Heart left ventricle (tissue), 16 donors: ENCODE measurements around the gene MIF. TPM values are rescaled to one million over a fixed set of nuclear protein-coding genes. Genes with fewer than 3 reads are reported as not detected.

Source experiments
- ATAC-seq, 4 donors: fragments of 200-7000 bp; cut with Tn5 transposase; one replicate each; pipeline ENCODE4 v1.9.1; 2020 to 2022; ENCODE audit warnings: moderate library complexity in 4 of 4, mild to moderate bottlenecking in 3 of 4, moderate number of reproducible peaks in 1 of 4
- DNase-seq, 5 donors: peaks; one replicate each; pipeline ENCODE4 v3.0.0-alpha.2; 2020
- H3K27ac ChIP-seq, 12 donors: fragments of 200-600 bp; sonication (generic) in 4 of 12; one replicate each; pipeline versions ENCODE4 v1.5.0 to v1.8.0; 2016 to 2022; ENCODE audit warnings: mild to moderate bottlenecking in 2 of 12
- H3K27me3 ChIP-seq, 9 donors: fragments of 200-600 bp; sonication (generic) in 2 of 9; one replicate each; pipeline versions ENCODE4 v1.5.1 to v1.8.0; 2016 to 2022; ENCODE audit warnings: mild to moderate bottlenecking in 3 of 9
- H3K36me3 ChIP-seq, 9 donors: fragments of 200-600 bp; sonication (generic) in 2 of 9; one replicate each; pipeline versions ENCODE4 v1.5.0 to v1.8.0; 2018 to 2022; ENCODE audit warnings: mild to moderate bottlenecking in 2 of 9
- H3K4me1 ChIP-seq, 12 donors: fragments of 200-600 bp; sonication (generic) in 4 of 12; one replicate each; pipeline versions ENCODE4 v1.5.0 to v1.8.0; 2016 to 2022; ENCODE audit warnings: mild to moderate bottlenecking in 3 of 12
- H3K4me3 ChIP-seq, 12 donors: fragments of 200-600 bp; sonication (generic) in 4 of 12; one replicate each; pipeline versions ENCODE4 v1.5.0 to v1.8.0; 2017 to 2022; ENCODE audit warnings: mild to moderate bottlenecking in 9 of 12, moderate library complexity in 4 of 12
- H3K9me3 ChIP-seq, 12 donors: fragments of 200-600 bp; sonication (generic) in 4 of 12; one replicate each; pipeline versions ENCODE4 v1.5.0 to v1.8.0; 2016 to 2022; ENCODE audit warnings: mild to moderate bottlenecking in 1 of 12
- POLR2A ChIP-seq, 2 donors: fragments of 450-650 bp; IDR thresholded peaks; one replicate each; pipeline ENCODE4 v1.6.1; 2017; ENCODE audit warnings: antibody characterized with exemption in 2 of 2, mild to moderate bottlenecking in 2 of 2, moderate library complexity in 2 of 2
- WGBS, 4 donors: extraction: QIAGEN DNeasy Blood & Tissue Kit in 2 of 4; methylation state at CpG; one replicate each; pipeline versions ENCODE4 v1.1.5 to v1.1.7; 2013 to 2018; 5-methylcytosine and 5-hydroxymethylcytosine counted together
- intact Hi-C, 10 donors: fragments of 100-400 bp; cut with DNase I; formaldehyde crosslinking; loops; one replicate each; pipeline versions ENCODE4 v1.11.1 to v1.14.2; 2022
- polyA plus RNA-seq, 2 donors: library from polyadenylated mRNA; stranded (reverse); fragments of 200-250 nt; gene quantifications; one replicate each; pipeline ENCODE4 v1.2.3, GENCODE V29; 2013
- total RNA-seq, 9 donors: library from RNA; depleted of rRNA in 2 of 9; stranded (reverse); fragments of >200 nt in 2 of 9; fragmentation: NEBNext Ultra II Directional in 3 of 9; extraction: Animal tissue kit (Norgen Biotek cat#: 25700) in 3 of 9; gene quantifications; one replicate each; pipeline versions ENCODE4 v1.1.0 to v1.2.4, GENCODE V29; 2016 to 2023
- TF ChIP-seq, protein P1 (sequence below), 12 donors: fragments of 200-600 bp; sonication (generic) in 4 of 12; IDR thresholded peaks; one replicate each; pipeline versions ENCODE4 v1.5.0 to v1.8.0; 2018 to 2022; ENCODE audit warnings: antibody characterized with exemption in 12 of 12, mild to moderate bottlenecking in 5 of 12
- donor health status: ischemic (EF 13 %, LVEDD 7.1; RV severe dilation, severe dysfunction).
- donor health status: healthy with polysubstance abuse.
- donor health status: DM: no; HTN: yes; CAD: no.
- donor health status: DM: no; HTN: no; CAD: no.
- donor health status: ischemic (EF 25% LVEDD 6.9; RV normal size, moderate dysfunction).
- donor health status: ischemic (EF 25% LVEDD 5.7; RV mildly dilated, moderate dysfunction).
- donor health status: healthy.
- donor health status: DM: yes; HTN: yes; CAD: no.
- donor health status: ischemic (EF 35%, LVEDD 5.7; RV mildly dilated, moderate dysfunction).
- donor health status: nonischemic (EF 11% LVEDD 7.7; RV severe dilation, severe dysfunction).
- donor health status: DM: yes; HTN: yes; CAD: no.
- donor health status: PGD.
- donor health status: ischemic (EF 29% LVEDD 5.4; RV normal size, mild dysfunction).
- donor health status: nonischemic (EF 23%, LVEDD 6.1; RV moderate dilation, normal function).

MIF gene
- total and polyA plus RNA-seq, 11 donors, result 192 to 503 (median 238) TPM

- H3K27me3 ChIP-seq, result no peaks in the 10 kb centered on the region
- DNase-seq (no peak), ATAC-seq (no peak)
- H3K4me1 ChIP-seq, result peaks cover 0 to 9% (median 0%) of the 10 kb centered on the region in 12 donors
- peaks cover 0 to 61% (median 35%) of the 10 kb centered on the region in 9 donors for H3K36me3 ChIP-seq
- H3K9me3 ChIP-seq, result no peaks in the 10 kb centered on the region
- no peak overlapping the region for H3K27ac ChIP-seq
- intact Hi-C loops, result loop anchor here in 2 of 10 donors (10.0 kb wide), 2 partner anchors 66 to 86 kb away; no protein-coding TSS in a partner anchor
- 86 to 92% (median 90%) methylated on average over 4 of the region's 4 CpGs for WGBS, 4 donors
- H3K4me3 ChIP-seq, result no peak overlapping the region
- TF ChIP-seq POLR2A (IDR thresholded peaks at IDR 0.05), result no peak
- TF ChIP-seq, protein P1, sequence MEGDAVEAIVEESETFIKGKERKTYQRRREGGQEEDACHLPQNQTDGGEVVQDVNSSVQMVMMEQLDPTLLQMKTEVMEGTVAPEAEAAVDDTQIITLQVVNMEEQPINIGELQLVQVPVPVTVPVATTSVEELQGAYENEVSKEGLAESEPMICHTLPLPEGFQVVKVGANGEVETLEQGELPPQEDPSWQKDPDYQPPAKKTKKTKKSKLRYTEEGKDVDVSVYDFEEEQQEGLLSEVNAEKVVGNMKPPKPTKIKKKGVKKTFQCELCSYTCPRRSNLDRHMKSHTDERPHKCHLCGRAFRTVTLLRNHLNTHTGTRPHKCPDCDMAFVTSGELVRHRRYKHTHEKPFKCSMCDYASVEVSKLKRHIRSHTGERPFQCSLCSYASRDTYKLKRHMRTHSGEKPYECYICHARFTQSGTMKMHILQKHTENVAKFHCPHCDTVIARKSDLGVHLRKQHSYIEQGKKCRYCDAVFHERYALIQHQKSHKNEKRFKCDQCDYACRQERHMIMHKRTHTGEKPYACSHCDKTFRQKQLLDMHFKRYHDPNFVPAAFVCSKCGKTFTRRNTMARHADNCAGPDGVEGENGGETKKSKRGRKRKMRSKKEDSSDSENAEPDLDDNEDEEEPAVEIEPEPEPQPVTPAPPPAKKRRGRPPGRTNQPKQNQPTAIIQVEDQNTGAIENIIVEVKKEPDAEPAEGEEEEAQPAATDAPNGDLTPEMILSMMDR (IDR thresholded peaks at IDR 0.05), result no peak
Observed at GRCh38 chr22:23868580-23868979, 25.6 kb upstream of the MIF start.

- intact Hi-C loops, result loop anchor here in 1 of 10 donors (5.0 kb wide), 1 partner anchor 197 kb away; no protein-coding TSS in a partner anchor
- Histone ChIP-seq H3K36me3 (peaks cover 0 to 77% (median 34%) of the 10 kb centered on the region in 9 donors), H3K27ac (no peak overlapping the region), H3K4me1 (peaks cover 0 to 13% (median 0%) of the 10 kb centered on the region in 12 donors), H3K27me3 (no peaks in the 10 kb centered on the region), H3K4me3 (no peak overlapping the region), H3K9me3 (no peaks in the 10 kb centered on the region)
- ATAC-seq, result no peak
- 87 to 93% (median 91%) methylated on average over 4 of the region's 4 CpGs for WGBS, 4 donors
- no peak for DNase-seq
- TF ChIP-seq, protein P1 (IDR thresholded peaks at IDR 0.05), result no peak
- TF ChIP-seq POLR2A (IDR thresholded peaks at IDR 0.05), result no peak
Observed at GRCh38 chr22:23874871-23875270, 19.3 kb upstream of the MIF start.

GRCh38 chr22:23875801-23876200 lies 18.4 kb upstream of the MIF start:
- ATAC-seq (no peak), DNase-seq (no peak)
- TF ChIP-seq, protein P1 (IDR thresholded peaks at IDR 0.05), result no peak
- Histone ChIP-seq H3K4me1 (peaks cover 0 to 13% (median 0%) of the 10 kb centered on the region in 12 donors), H3K9me3 (no peaks in the 10 kb centered on the region), H3K27ac (no peak overlapping the region), H3K36me3 (peaks cover 0 to 71% (median 29%) of the 10 kb centered on the region in 9 donors), H3K27me3 (no peaks in the 10 kb centered on the region), H3K4me3 (no peak overlapping the region)
- intact Hi-C loops, result loop anchor here in 1 of 10 donors (5.0 kb wide), 1 partner anchor 196 kb away; no protein-coding TSS in a partner anchor
- WGBS, 4 donors, result 80 to 94% (median 89%) methylated on average over 1 to 2 of the region's 2 CpGs

GRCh38 chr22:23877566-23877965 lies 16.6 kb upstream of the MIF start:
- peak in 2 of 4 donors; percentile 5 to 10 for ATAC-seq
- intact Hi-C loops, result loop anchor here in 1 of 10 donors (5.0 kb wide), 1 partner anchor 195 kb away; no protein-coding TSS in a partner anchor
- Histone ChIP-seq H3K27ac (peak overlapping the region in 3 of 12 donors; percentile 5 to 42 (median 26)), H3K36me3 (peaks cover 0 to 70% (median 31%) of the 10 kb centered on the region in 9 donors), H3K4me3 (no peak overlapping the region), H3K4me1 (peaks cover 0 to 13% (median 0%) of the 10 kb centered on the region in 12 donors), H3K27me3 (no peaks in the 10 kb centered on the region), H3K9me3 (no peaks in the 10 kb centered on the region)
- TF ChIP-seq, protein P1 (IDR thresholded peaks at IDR 0.05), result no peak
- no peak for TF ChIP-seq POLR2A (IDR thresholded peaks at IDR 0.05)
- DNase-seq, result no peak
- 93 to 98% (median 94%) methylated on average over 6 to 8 of the region's 8 CpGs for WGBS, 4 donors
